Activated CD4-positive, alpha-beta T cell treated with anti-CD3 and anti-CD28 coated beads for 4 hours (primary cell): ENCODE results near the gene RABGGTB.
"Not testable (repeated sequence)": the region's sequence is repeated elsewhere in the genome, so short reads cannot be mapped to it uniquely, and the experiment has no call there.

ENCODE experiments used
- DNase-seq, 2 donors: peaks; one replicate each; pipeline ENCODE4 v3.0.0-alpha.2; 2020

RABGGTB gene

GRCh38 chr1:75785983-75786853 lies at the start of gene RABGGTB:
RABGGTB (plus strand) TSS chr1:75786256; CDS start chr1:75786272, 16 bp downstream.
- DNase-seq, result peak; percentile 93

DNA sequence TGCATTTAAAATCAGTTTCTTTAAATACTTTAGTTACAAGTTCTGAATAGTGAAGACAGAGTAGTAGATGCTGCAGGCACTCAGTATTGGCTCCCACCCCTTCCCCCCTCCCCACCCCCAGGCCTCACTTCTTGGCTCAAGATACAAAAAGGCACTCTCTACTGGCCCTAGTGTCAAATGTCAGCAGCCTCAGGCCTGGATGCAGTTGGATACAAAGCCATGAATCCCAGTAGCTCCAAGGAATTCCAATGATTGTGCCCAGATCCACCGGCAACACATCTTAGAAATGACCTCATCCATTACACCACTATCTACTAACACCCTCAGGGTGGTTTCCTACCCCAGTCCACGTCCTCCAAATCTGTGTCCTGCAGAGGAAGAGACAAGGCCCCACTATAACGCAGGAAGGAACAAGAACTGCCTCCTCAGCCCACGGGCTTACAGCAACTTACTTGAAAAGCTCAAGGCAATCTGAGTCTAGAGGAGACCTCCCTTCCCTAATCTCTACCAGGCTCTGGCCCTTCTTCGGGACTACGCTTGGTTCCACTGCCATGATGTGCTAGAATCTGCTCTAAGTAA lies 43.9 kb upstream of the RABGGTB start:
- DNase-seq, result no peak

GRCh38 chr1:75745276-75745675 lies 40.8 kb upstream of the RABGGTB start:
- no peak for DNase-seq

DNA sequence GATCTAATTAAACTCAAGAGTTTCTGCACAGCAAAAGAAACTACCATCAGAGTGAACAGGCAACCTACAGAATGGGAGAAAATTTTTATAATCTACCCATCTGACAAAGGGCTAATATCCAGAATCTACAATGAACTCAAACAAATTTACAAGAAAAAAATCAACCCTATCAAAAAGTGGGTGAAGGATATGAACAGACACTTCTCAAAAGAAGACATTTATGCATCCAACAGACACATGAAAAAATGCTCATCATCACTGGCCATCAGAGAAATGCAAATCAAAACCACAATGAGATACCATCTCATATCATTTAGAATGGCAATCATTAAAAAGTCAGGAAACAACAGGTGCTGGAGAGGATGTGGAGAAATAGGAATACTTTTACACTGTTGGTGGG lies 28.8 kb upstream of the RABGGTB start:
- DNase-seq, result not testable (repeated sequence)

DNA sequence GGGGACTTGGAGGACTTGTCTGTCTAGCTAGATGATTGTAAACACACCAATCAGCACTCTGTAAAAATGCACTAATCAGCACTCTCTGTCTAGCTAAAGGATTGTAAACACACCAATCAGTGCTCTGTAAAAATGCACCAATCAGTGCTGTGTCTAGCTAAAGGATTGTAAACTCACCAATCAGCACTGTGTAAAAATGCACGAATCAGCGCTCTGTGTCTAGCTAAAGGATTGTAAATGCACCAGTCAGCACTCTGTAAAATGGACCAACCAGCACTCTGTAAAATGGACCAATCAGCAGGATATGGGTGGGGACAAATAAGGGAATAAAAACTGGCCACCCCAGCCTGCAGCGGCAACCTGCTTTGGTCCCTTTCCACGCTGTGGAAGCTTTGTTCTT lies 27.5 kb upstream of the RABGGTB start:
- not testable (repeated sequence) for DNase-seq

DNA sequence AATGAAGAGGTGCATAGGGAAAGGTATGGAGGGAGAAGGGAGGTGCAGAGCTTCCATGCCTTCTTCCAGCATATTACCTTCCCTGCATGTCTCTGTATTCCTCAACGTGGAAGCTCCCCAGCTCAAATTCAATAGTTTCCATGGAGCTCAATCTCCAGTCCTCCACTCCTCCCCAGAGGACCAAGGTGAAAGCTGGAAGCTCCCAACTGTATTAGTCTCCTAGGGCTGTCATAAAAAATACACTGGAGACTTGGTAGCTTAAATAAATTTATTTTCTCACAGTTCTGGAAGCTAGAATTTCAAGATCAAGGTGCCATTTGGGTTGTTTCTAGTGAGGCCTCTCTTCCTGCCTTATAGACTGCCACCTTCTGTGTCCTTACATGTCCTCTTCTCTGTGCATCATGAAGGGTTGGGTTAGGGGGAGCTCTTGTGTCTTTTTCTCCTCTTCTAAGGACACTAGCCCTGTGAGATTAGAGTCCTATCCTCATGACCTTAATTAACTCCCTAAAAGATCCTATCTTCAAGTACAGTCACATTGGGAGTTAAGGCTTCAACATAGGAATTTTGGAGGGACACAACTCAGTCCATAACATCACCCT lies 21.9 kb upstream of the RABGGTB start:
- DNase-seq, result no peak

DNA sequence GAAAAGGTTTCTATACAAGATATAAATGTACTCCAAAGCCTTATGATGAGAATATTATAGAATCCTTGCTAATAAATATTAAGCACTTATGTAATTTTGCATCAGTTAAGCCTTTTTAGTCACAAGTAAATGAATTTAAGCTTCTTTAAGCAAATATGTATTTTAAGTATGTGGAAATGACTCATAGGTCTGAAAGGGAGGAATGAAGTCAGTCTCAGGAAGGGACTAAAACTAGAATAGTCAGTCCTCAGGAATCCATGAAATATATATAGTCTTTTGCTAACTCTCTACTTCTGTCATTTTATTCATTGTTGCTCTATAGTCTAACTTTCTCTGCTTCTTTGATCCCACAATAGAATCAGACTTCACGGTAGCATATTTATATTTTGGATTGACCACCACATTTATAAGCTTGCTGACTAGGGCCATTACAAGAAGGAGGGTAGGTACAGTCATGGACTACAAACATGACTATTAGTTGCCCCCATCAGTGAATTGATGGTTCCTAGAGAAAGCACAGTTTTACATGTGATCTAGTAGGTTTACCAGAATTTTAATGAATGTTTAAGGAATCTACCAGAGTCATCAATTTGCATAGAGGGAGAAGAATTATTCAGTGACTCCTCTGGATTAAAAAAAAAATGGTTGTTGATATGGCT lies 20.2 kb upstream of the RABGGTB start:
- DNase-seq, result no peak

- DNase-seq, result no peak
Observed at GRCh38 chr1:75768016-75768415, 18.0 kb upstream of the RABGGTB start.

GRCh38 chr1:75770761-75771160 lies 15.3 kb upstream of the RABGGTB start:
- no peak for DNase-seq

DNA sequence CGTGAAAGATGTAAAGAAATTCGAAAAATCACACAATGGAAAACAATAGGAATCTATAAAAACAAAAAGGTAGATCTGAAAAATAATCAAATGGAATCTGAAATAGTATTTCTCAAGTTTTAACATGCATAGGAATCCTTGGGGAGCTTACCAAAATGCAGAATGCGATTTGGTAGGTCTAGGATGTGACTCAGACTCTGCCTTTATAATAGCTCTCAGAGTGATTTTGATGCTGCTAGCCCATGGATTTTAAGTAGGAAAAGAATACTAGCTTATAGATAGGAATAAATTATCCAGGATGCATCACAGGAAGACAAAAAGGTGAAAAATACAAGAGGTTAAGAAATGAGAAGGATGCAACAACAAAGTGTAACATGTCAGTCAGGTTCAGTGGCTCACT lies 14.1 kb upstream of the RABGGTB start:
- no peak for DNase-seq

DNA sequence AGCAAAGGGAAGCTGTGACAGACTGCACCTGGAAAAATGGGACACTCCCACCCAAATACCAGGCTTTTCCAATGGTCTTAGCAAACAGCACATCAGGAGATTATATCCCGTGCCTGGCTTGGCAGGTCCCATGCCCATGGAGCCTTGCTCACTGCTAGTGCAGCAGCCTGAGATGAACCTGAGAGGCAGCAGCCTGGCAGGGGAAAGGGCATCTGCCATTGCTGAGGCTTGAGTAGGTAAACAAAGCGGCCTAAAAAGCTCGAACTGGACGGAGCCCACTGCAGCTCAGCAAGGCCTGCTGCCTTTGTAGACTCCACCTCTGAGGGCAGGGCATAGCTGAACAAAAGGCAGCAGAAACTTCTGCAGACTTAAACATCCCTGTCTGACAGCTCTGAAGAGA lies 8.2 kb upstream of the RABGGTB start:
- not testable (repeated sequence) for DNase-seq

DNA sequence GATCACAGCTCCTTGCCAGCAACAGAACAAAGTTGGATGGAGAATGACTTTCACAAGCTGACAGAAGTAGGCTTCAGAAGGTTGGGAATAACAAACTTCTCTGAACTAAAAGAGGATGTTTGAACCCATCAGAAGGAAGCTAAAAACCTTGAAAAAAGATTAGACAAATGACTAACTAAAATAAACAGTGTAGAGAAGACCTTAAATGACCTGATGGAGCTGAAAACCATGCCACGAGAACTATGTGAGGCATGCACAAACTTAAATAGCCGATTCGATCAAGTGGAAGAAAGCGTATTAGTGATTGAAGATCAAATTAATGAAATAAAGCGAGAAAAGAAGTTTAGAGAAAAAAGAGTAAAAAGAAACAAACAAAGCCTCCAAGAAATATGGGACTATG lies 7.4 kb upstream of the RABGGTB start:
- DNase-seq, result not testable (repeated sequence)

GRCh38 chr1:75780183-75780582 lies 5.9 kb upstream of the RABGGTB start:
- DNase-seq, result not testable (repeated sequence)

GRCh38 chr1:75783920-75784319 lies 2.1 kb upstream of the RABGGTB start:
- DNase-seq, result not testable (repeated sequence)

GRCh38 chr1:75785320-75785982 lies 605 bp upstream of the RABGGTB start:
- DNase-seq, result no peak

- DNase-seq, result no peak
Observed at GRCh38 chr1:75786901-75787493, 941 bp downstream of the RABGGTB start.

DNA sequence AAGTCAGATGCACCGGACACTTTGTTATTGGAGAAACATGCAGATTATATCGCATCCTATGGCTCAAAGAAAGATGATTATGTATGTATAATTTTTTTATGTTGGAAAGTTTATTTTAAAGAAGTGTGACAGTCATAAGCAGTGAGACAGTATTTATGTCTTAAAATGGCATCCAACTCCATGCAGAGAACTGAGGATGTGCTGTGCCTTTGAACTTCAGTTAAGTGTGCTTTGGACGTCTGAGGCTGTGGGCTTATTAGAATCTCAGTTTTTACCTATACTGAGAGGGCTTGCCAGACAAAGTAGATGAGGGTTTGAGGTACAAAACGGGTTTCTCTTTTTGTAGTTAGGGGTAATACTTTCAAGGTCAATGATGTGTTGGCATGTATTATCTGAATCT lies 1.5 kb downstream of the RABGGTB start:
- no peak for DNase-seq

DNA sequence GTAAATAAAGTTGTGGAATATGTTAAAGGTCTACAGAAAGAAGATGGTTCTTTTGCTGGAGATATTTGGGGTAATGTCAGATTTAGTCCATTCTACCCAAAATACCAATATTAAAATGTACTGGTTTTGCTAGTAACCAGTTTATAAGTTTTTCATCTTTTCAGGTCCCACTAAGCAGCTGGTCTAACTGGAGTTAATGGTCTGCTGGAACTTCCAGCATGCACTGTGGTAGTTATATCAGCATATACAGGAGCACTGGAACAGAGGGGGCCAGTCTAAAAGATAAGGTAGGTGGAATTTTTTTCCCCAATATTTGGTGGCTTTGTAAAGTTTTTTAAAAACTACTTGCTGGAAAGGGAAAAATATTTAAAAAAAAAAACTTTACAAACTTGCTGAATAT lies 3.9 kb downstream of the RABGGTB start:
- no peak for DNase-seq

DNA sequence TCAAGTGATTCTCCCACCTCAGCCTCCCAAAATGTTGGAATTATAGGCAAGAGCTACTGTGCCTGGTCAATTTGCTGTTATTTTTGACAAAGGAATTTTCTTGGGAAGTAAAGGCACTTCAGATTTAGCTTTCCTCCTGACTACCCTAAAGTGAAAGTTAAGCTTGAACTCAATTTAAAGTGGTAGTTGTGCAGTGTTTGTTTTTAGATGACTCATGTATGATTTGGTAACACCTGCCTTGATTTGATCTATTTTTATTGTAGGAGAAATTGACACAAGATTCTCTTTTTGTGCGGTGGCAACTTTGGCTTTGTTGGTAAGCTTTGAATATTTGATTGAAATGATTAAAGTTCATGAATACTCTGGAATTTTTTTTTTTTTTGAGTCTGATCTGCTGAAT lies 5.0 kb downstream of the RABGGTB start:
- DNase-seq, result no peak

DNA sequence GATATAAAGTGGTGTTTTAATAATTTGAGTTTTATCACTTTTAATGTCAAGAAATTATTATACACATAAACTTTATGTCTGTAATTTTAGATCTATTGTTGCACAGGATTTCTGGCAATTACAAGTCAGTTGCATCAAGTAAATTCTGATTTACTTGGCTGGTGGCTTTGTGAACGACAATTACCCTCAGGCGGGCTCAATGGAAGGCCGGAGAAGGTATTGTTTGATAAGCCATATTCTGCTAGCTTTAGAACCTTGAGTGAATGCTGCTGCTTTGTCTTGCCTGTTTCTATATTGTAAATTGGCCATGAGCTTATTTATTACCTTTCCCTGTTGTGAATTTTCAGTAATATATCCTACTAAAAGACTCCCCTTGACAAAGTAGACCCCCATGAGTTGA lies 6.0 kb downstream of the RABGGTB start:
- no peak for DNase-seq

- no peak for DNase-seq
Observed at GRCh38 chr1:75794382-75794781, 8.3 kb downstream of the RABGGTB start.

DNA sequence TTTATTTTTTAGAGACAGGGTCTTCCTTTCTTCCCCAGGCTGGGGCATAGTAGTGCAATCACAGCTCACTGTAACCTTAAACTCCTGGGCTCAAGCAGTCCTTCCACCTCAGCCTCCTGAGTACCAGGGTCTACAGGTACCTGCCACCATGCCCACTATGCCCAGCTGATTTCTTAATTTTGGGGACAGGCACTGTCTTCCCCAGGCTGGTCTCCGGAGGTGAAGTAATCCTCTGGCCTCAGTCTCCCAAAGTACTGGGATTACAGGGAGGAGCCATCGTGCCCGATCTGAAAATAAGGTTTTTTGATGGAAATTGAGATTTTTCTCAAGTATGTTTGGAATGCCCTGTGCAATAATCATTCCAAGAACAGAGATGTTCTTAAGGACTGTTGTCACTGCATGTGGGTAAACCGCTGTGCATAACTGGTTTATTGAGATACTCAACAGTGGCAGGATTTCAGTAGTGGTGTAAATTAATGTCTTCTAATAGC lies 9.7 kb downstream of the RABGGTB start:
- no peak for DNase-seq
